Islet of Langerhans (tissue), 1 donor: ENCODE measurements around the gene AAGAB.
"Not testable (repeated sequence)": the region's sequence is repeated elsewhere in the genome, so short reads cannot be mapped to it uniquely, and the experiment has no call there.

Experiments used
- FAIRE-seq: peaks from one replicate; lab custom pipeline; 2011; peaks lifted over from hg19 to GRCh38; lab: Jason Lieb, UNC

Gene AAGAB

GRCh38 chr15:67170143-67170925 is 84.1 kb downstream of the AAGAB start:
- no peak for FAIRE-seq

GRCh38 chr15:67168694-67169093 is 85.8 kb downstream of the AAGAB start:
- FAIRE-seq = no peak

- FAIRE-seq = no peak
Measured at GRCh38 chr15:67167091-67167490, 87.4 kb downstream of the AAGAB start.

- no peak for FAIRE-seq
Measured at GRCh38 chr15:67166280-67167009, 88.0 kb downstream of the AAGAB start.

GRCh38 chr15:67165254-67166253 is 88.9 kb downstream of the AAGAB start:
- no peak for FAIRE-seq

GRCh38 chr15:67164811-67165253 is 89.6 kb downstream of the AAGAB start:
- no peak for FAIRE-seq

GRCh38 chr15:67164401-67164791 is 90.1 kb downstream of the AAGAB start:
- FAIRE-seq = no peak

- no peak for FAIRE-seq
Measured at GRCh38 chr15:67163180-67163579, 91.3 kb downstream of the AAGAB start.

GRCh38 chr15:67161881-67162280 is 92.6 kb downstream of the AAGAB start:
- no peak for FAIRE-seq

- FAIRE-seq = no peak
Measured at GRCh38 chr15:67161412-67161811, 93.0 kb downstream of the AAGAB start.

GRCh38 chr15:67158367-67158766 is 96.1 kb downstream of the AAGAB start:
- no peak for FAIRE-seq

GRCh38 chr15:67157521-67158252 is 96.8 kb downstream of the AAGAB start:
- FAIRE-seq = no peak

GRCh38 chr15:67156834-67157233 is 97.6 kb downstream of the AAGAB start:
- FAIRE-seq = no peak

GRCh38 chr15:67156426-67156825 is 98.0 kb downstream of the AAGAB start:
- FAIRE-seq = no peak

- no peak for FAIRE-seq
Measured at GRCh38 chr15:67154249-67154648, 100.2 kb downstream of the AAGAB start.

GRCh38 chr15:67153044-67153443 is 101.4 kb downstream of the AAGAB start:
- not testable (repeated sequence) for FAIRE-seq

- FAIRE-seq = no peak
Measured at GRCh38 chr15:67152429-67152828, 102.0 kb downstream of the AAGAB start.
